ENCODE results near the gene TNNT2.

The TNNT2 gene

DNA sequence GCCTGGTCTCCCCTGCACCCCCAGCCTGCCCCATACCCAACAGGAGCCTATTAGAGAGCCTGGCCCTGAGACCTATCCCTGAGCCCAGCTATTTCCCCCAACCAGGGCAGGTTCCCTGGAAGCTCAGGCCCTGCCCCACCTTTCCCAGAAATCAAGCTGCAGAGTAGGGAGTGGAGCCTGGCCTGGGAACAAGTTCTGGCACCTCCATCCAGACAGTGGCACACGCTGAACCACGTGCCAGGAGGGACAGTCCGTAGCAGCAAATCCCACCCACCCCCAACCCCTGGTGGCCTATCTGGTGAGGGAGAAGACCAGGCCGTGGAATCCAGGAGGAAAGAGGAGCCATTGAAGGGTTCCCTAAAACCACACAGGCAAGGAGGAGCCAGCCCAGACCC, 22.6 kb downstream of the TNNT2 start:
- DNase-seq = no peak

- no peak for DNase-seq
These were observed 23.2 kb downstream of the TNNT2 start for GRCh38 chr1:201354151-201354900.

DNA sequence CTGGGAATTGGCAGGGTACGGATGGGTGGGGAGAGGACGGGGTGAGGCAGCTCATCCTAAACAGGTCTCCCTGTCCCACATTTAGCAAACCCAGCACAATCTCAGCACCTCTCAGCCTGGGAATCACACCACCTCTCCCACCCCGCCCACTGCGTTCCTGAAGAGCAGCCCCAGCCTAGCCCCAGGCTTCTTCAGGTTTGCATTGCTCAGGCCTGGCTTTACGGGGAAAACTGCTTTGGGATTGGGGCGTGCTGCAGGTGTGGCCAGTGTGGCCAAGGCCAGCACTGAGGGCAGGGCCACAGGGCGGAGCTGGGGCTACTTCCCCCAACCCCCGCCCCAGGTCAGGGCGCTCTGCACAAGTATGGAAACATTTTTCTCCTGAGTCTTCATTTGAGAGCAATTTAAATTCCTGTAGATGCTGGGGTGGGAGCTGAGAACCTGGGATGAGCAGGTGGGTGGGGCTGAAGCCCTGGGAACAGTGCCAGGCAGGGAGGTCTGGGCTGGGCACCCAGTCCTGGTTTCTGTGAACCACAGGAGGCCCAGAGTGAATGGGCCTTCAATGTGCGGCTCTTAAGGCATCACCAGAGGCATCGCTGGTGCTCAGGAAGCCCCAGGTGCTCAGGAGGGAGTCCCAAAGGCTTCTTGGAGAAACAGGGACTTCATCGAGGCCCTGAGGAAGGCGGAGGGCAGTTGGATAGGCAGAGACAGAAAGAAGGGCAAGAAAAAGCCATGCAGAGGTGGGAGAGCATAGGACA, 24.1 kb downstream of the TNNT2 start:
- DNase-seq = no peak

DNA sequence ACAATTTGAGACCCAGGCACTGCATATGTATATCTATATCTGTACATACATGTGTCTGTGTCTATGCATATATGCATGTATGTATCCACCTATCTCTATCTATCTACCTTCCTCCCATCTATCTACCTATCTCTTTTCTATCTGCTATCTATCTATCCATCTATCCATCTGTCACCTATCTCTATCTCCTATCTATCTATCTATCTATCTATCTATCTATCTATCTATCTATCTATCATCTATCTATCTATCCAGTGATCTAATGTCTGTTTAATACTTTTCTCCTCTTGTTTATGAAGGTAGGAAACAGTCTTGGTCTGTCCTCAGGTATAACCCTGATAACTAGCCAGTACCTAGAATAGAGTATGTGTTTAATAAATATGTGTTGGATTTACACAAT, 25.9 kb downstream of the TNNT2 start:
- no peak for DNase-seq

DNA sequence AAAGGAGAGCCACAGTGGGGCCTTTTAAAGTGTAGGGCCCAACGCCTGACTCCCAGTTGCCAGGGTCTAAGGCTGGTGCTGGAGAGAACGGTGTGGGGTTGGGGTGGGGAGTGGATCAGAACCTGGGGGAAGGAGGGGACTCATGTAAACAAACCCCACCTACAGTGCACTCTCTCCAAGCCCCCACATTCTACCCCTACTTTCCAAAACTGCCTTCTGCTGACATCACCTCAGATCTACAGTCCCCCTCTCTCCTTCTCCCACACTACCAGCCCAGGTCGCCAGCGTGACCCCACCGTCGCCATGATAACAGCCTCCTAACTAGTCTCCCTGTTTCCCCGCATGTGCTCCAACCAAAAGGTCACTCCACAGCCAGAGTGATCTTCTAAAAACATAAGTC, 26.6 kb downstream of the TNNT2 start:
- DNase-seq = no peak

DNA sequence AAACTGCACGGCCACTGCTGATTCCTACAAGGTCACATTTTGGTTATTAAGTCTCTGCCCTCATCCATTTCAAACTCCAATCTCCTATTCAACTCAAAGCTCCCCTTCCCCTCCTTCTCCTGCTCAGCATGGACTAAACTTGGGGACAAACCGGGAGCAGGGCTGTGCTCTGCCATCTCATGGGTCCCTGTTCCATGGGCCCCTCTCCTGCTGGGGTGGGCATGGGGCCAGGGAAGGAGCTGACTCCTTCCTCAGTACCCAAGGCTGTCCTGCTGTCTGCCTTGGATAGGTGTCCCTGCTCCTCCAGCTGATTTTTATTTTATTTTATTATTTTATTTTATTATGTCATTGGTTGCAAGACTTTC, 27.1 kb downstream of the TNNT2 start:
- DNase-seq = no peak

GRCh38 chr1:201349092-201349491, 28.4 kb downstream of the TNNT2 start:
- DNase-seq = no peak

DNA sequence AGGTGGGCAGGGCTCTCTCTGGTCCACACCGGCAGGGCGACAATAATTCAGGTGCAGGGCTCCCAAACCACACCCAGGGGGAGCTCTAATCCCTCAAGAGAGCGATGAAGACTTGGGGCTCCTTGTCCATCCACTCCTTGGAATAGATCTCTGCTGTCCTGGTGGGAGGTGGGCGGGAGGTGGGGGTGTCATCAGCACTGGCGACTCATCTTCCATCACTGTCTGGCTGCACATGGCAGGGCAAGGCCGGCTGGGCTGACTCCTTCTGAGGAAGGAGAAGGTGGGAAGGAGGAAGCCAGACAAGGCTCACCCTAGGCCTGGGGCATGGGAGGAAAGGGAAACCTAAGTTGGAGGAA, 29.3 kb downstream of the TNNT2 start:
- DNase-seq = peak; percentile 55

DNA sequence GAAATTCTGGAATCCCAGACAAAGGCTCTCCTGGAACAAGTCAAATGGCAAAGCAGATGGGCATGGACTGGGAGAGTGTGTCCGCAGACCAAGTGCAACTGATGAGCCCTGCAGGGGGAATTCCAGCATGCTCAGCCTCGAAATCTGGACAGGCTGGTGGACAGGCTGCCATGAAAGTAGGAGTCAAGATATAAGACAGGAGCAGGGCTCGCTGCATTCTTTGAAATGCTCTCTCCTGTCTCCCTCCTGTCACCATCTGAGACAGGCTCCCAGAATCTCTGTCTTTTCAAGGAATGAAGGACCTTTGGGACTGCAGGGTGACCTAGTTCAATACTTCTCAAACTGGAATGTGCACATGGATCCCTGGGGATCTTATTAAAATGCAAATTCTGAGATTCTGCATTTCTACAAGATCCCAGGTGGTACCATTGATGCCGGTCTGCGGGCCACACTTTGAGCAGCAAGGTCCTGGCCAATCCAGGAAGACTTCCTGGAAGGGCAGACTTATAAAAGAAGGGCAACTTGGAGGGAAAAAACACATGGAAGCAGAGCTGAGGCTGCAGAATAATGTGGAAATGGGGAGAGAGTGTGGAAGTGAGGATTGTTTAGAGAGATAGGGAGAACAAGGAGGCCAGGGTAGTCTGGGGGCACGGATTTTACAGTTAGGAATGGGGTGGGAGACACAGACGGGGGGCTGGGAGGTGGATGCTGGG, 29.8 kb downstream of the TNNT2 start:
- DNase-seq = no peak

GRCh38 chr1:201346987-201347386, 30.5 kb downstream of the TNNT2 start:
- no peak for DNase-seq

DNA sequence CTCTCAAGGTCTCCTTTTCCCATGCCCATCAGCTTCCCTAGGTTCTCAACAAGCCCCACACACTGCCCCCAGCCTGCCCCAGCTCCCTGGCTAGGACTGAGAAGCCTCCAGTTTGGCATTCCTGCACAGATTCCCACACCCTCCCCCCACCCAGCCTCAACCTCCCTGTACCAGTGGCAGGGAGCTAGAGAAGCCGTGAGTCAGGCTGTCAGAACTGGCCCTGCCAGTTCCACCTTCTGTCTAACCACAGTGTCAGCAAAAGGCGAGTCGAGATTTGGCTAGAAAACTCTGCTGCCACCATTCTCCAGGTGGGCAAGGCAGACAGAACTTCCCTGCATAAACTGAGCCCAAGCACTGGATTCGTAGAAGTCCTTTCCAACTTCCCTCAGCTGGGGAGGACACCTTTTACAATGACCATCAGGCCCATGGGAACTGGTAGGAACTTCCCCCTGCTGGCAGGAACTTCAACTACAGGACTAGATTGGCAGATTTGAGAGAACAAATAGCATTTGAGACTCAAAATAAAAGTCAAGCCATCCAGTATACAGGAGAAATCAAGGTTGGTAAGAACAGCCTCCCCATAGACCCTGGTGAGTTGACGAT, 31.0 kb downstream of the TNNT2 start:
- peak; percentile 53 for DNase-seq

DNA sequence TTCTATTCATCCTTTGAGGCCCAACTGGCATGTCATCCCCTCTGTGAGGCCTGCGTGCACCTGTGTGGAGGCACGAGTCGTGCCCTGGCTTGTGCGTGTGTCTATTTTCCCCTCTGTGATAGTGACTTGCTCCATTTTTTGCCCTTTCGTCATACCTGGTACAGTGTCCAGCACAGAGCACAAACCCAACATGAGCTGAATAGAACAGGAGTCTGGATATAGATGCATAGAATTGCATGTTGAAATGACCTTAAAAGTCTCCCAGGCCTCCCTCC, 32.5 kb downstream of the TNNT2 start:
- no peak for DNase-seq

DNA sequence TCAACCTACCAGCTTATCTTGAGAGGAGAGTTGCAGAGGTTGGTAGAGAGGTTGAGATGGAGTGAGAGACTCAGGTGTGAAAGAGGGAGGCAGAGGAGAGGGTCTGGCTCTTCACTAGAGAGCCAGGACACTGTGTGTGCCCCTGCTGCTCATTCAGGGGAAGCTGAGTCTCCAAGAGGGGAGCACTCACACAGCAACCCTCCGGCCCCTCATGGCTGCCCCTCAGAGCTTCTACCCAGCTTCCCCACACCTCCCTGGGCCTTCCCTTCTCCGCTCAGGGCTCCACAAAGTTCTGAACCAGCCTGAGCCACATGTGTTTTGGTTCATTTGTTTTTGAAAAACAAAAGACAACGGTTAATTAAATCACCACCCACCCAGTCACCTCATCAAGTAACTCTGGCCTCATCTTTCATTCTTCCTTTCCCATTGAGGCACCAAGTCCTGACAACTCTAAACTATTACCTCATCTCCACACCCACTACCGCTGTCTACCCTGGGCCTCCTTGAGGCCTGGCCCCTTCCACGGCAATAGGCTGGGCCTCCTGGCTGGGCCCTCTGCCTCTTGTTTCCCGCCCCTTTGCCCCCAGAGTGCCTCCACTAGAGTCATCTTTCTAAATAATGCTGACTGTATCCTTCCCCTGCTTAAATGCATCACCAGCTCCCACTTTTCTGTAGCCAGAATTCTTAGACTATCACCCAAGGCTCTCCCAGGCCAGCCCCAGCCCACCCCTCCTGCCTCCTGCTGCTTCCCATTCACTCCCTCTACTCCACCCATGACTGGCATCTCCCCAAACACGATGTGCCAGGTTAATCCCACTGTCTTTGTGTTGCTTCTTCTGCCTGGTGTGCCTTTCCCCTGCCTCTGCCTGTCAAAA, 33.0 kb downstream of the TNNT2 start:
- no peak for DNase-seq

GRCh38 chr1:201341377-201341776, 36.1 kb downstream of the TNNT2 start:
- DNase-seq = no peak

- no peak for DNase-seq
These were observed 40.6 kb downstream of the TNNT2 start for GRCh38 chr1:201336711-201337450.

DNA sequence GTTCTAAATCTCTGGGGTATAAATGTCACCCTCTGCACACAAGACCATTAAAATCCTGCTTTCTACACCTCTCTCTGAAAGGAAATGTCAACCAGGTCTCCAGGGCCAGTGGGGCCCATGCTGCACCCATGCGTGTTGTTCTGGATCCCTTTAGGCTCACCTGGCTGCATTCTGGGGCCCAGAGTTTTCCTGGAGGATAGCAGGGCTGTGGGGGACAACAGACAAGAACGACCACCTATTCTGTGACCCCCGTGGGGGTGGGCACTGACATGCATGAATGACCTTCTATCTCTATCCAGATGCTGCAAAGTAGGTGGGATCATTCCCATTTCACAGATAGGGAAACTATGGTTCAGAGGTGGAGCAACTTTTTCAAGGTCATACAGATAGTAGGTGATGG, 41.6 kb downstream of the TNNT2 start:
- DNase-seq = no peak

DNA sequence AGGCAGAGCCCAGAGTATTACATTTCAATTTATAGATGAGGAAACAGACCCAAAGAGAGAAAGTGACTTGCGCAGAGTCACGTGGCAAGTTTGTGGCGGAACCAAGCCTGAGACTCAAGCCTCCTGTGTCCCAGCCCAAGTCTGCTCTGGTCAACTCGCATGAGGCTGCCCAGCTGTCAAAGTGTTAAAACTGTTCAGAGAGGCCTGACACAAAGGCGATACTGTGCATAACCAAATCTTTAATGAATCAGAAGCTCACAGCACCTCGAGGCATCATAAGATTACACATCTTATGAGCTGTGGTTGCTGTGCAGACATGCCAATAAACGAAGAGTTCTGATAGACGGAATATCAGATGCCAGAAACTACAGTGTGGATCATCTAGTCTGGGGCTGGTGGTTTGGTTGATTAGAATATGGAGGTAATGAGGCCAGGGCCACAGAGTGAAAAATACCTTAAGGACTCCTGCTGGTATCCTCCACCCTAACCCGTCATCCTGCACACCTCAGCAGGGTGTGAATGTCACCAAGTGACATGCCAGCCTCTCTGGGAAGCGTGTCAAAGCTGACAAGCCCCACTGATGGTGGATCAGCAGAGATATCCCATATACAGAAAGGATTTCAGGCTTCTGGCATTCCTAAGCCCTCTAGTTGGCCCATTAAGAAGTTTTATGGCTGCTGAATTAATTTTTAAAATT, 42.2 kb downstream of the TNNT2 start:
- no peak for DNase-seq

DNA sequence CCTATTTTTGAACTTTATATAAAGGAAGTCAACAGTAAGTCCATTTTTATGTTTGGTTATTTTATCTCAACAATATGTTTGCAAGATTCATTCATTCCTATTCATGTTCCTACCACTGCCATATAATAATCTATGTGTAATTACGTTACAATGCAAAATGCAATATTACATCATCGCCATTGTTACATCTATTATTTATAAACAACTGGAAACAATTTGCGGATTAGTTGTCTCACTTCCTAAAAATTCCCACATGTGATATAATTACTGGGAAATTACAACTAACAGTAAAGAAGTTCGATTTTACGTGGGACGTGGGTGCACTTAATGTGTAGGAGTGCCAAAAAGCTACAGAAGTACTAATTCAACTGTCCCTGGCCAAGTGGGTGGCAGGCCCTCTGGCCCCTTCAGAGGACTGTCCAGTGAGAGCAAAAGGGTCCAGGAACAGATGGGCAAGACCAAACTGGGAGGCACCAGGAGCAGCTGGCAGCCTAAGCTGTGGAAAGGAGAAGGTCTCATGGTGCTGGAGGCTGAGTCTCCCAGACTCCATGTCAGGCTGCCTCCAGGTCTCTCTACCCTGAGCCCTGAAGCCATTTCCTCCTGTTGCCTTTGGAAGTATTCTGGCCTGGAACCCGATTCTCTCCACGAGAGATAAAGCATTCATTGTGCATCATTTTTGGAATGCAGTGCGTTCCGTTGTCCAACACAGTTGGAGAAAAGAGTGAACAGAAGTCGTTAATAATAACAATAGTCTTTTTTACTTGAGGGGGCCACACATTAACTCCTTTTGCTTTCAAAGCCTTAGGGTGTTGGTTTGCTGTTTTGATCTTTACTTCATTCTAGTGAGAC, 42.9 kb downstream of the TNNT2 start:
- peak; percentile 46 for DNase-seq

- no peak for DNase-seq
These were observed 44.7 kb downstream of the TNNT2 start for GRCh38 chr1:201332616-201333335.

GRCh38 chr1:201332021-201332420, 45.5 kb downstream of the TNNT2 start:
- DNase-seq = no peak

All from fibroblast of skin of abdomen (primary cell).